Endodermal cell (in vitro differentiated cells): Measurements from ENCODE around the gene CARNS1. TPM values are rescaled to one million over a fixed set of nuclear protein-coding genes. Genes with fewer than 3 reads are reported as not detected.
A peak's percentile ranks its signal among the peaks of the same experiment; 100 is the strongest.

Experiments
- DNase-seq: peaks from one replicate; pipeline ENCODE4 v3.0.0-alpha.2; 2017
- H3K27ac ChIP-seq: 2 replicates; pipeline ENCODE4 v1.5.1; 2013; ENCODE audit warnings: mild to moderate bottlenecking, low read depth, low read length, moderate library complexity
- H3K27me3 ChIP-seq: 2 replicates; pipeline ENCODE4 v1.6.1; 2013; ENCODE audit warnings: mild to moderate bottlenecking, low read length, moderate library complexity; ENCODE audit not compliant: insufficient read depth, control insufficient read depth, poor library complexity, severe bottlenecking
- H3K36me3 ChIP-seq: 2 replicates; pipeline ENCODE4 v1.7.0; 2013; ENCODE audit warnings: mild to moderate bottlenecking, low read length, moderate library complexity; ENCODE audit not compliant: control insufficient read depth, insufficient read depth
- H3K4me1 ChIP-seq: one replicate; pipeline ENCODE4 v1.7.0; 2013; ENCODE audit warnings: low read length; ENCODE audit not compliant: control insufficient read depth, insufficient read depth
- H3K4me3 ChIP-seq: 2 replicates; pipeline ENCODE4 v1.5.1; 2013; ENCODE audit warnings: mild to moderate bottlenecking, low read length, moderate library complexity
- H3K9ac ChIP-seq: 2 replicates; pipeline ENCODE4 v1.6.1; 2013; ENCODE audit warnings: mild to moderate bottlenecking, low read length, moderate library complexity; ENCODE audit not compliant: poor library complexity, severe bottlenecking; ENCODE audit errors: extremely low read depth
- H3K9me3 ChIP-seq: 2 replicates; pipeline ENCODE4 v1.6.1; 2013; ENCODE audit warnings: mild to moderate bottlenecking, low read length, moderate library complexity; ENCODE audit not compliant: control insufficient read depth
- H3K27ac Mint-ChIP-seq: 2 replicates; pipeline ENCODE4 v1.8.0; 2020; ENCODE audit warnings: mixed read lengths
- H3K27me3 Mint-ChIP-seq: 2 replicates; pipeline ENCODE4 v1.8.0; 2021; ENCODE audit warnings: mild to moderate bottlenecking, mixed read lengths; ENCODE audit not compliant: insufficient read depth
- H3K36me3 Mint-ChIP-seq: 2 replicates; pipeline ENCODE4 v1.8.0; 2020; ENCODE audit warnings: low read depth, mixed read lengths
- H3K4me1 Mint-ChIP-seq: 2 replicates; pipeline ENCODE4 v1.8.0; 2020; ENCODE audit warnings: mixed read lengths
- H3K4me3 Mint-ChIP-seq: 2 replicates; pipeline ENCODE4 v1.8.0; 2020; ENCODE audit warnings: mild to moderate bottlenecking, moderate library complexity, mixed read lengths
- H3K9me3 Mint-ChIP-seq: 2 replicates; pipeline ENCODE4 v1.8.0; 2020; ENCODE audit warnings: mild to moderate bottlenecking, mixed read lengths
- WGBS, 2 experiments: methylation state at CpG; one replicate each; pipeline versions ENCODE4 v1.1.5 to v1.1.7; 2013; ENCODE audit warnings: missing lambda C conversion rate in 2 of 2, mixed read lengths in 1 of 2; ENCODE audit not compliant: insufficient coverage in 1 of 2, insufficient read length in 1 of 2; 5-methylcytosine and 5-hydroxymethylcytosine counted together
- total RNA-seq, 2 donors: library from RNA; stranded (reverse); fragmentation: NEBNext Ultra II Directional in 1 of 2; extraction: Animal tissue kit (Norgen Biotek cat#: 25700) in 1 of 2; gene quantifications; 2 replicates in 1 of 2; 3 replicates in 1 of 2; pipeline ENCODE4 v1.2.1, GENCODE V29; 2021
- TF ChIP-seq, protein P1 (sequence below): fragments of 200-600 bp; sonication (generic); conservative IDR thresholded peaks from 2 replicates; pipeline ENCODE4 v1.5.0; 2021; ENCODE audit warnings: antibody characterized with exemption, mild to moderate bottlenecking

CARNS1 gene
- total RNA-seq, 2 donors from 2014 or later: 1.6 to 2.2 TPM

DNA sequence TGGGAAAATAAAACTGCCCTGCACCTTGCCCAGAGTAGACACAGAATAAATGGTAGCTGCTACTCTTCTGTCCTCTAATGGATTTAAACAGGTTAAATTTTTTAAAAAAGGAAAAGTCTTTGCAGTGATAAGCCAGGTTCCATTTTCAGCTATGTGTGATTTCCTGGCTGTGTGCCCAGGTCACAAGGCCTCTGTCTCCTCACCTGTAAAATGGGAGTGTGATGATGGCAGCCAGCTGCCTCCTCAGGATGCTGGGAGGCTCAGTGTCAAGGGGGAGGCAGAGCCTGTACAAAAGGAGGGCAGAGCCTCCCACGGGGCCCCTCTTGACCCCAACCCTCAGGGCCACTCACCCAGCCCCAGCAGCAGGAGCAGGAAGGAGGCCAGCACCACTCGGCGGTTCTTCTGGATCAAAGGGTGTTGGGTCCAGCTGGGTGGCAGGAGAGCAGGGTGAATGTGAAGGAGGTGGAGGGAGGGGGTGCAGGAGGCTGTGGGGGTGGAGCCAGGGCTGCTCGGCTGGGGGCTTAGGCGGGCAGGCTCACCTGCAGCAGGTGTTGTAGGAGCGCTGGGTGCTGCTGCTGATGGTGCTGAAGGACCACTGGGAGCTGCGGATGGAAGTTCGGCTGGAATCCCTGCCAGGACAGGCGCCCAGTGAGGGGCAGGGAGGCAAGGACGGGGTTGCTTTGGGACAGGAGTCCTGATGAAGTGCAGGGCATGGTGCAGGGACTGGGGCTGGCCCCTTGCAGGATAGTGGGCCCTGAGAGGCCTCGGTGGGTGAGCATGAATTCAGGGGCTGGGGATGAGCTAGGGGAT lies 51.7 kb downstream of the CARNS1 start:
- Mint-ChIP-seq H3K4me1 (peaks cover 9% of the 10 kb centered on the region), H3K9me3 (no peaks in the 10 kb centered on the region), H3K27me3 (no peaks in the 10 kb centered on the region), H3K36me3 (peaks cover 4% of the 10 kb centered on the region), H3K27ac (no peak overlapping the region), H3K4me3 (peak overlapping the region; percentile 85)
- no peaks in the 10 kb centered on the region for H3K27me3 ChIP-seq
- no peak overlapping the region for H3K27ac ChIP-seq
- 87 to 90% methylated on average over 5 to 11 of the region's 11 CpGs for WGBS, 2 experiments
- H3K9ac ChIP-seq: no peak overlapping the region
- H3K4me1 ChIP-seq: no peaks in the 10 kb centered on the region
- TF ChIP-seq, protein P1, sequence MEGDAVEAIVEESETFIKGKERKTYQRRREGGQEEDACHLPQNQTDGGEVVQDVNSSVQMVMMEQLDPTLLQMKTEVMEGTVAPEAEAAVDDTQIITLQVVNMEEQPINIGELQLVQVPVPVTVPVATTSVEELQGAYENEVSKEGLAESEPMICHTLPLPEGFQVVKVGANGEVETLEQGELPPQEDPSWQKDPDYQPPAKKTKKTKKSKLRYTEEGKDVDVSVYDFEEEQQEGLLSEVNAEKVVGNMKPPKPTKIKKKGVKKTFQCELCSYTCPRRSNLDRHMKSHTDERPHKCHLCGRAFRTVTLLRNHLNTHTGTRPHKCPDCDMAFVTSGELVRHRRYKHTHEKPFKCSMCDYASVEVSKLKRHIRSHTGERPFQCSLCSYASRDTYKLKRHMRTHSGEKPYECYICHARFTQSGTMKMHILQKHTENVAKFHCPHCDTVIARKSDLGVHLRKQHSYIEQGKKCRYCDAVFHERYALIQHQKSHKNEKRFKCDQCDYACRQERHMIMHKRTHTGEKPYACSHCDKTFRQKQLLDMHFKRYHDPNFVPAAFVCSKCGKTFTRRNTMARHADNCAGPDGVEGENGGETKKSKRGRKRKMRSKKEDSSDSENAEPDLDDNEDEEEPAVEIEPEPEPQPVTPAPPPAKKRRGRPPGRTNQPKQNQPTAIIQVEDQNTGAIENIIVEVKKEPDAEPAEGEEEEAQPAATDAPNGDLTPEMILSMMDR: no peak
- H3K36me3 ChIP-seq: no peaks in the 10 kb centered on the region
- H3K9me3 ChIP-seq: no peaks in the 10 kb centered on the region
- no peak for DNase-seq
- H3K4me3 ChIP-seq: no peak overlapping the region

DNA sequence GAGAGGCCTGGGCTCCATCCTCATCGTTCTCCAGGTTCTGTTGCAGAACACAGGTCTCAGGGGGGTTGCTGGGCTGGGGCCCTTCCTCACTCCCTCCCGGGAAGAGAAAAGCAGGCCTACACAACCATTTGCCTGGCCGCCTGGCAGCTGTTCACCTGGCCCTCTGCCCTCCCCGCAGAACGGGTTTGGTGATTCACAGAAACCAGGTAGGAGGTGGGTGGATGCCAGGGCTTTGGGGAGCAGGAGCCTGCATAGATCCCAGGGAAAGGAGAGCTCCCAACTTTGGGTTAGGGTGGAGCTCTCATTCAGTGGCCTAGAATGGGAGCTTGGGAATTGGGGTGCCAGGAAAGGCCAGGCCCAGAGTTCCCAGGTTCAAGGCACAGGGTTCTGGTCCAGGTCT lies 52.6 kb downstream of the CARNS1 start:
- 82 to 84% methylated on average over 5 of the region's 5 CpGs for WGBS, 2 experiments
- H3K27ac Mint-ChIP-seq: peak overlapping the region; percentile 90

GRCh38 chr11:67468456-67468758 lies 52.9 kb downstream of the CARNS1 start:
- no peaks in the 10 kb centered on the region for H3K27me3 ChIP-seq
- peaks cover 4% of the 10 kb centered on the region for H3K36me3 Mint-ChIP-seq
- peaks cover 9% of the 10 kb centered on the region for H3K4me1 Mint-ChIP-seq
- no peaks in the 10 kb centered on the region for H3K4me1 ChIP-seq
- peak overlapping the region; percentile 44 for H3K9ac ChIP-seq
- H3K4me3 Mint-ChIP-seq: peak overlapping the region; percentile 85
- TF ChIP-seq, protein P1: no peak
- DNase-seq: peak; percentile 71
- WGBS, 2 experiments: 9 to 40% methylated on average over 2 to 6 of the region's 6 CpGs
- no peaks in the 10 kb centered on the region for H3K9me3 Mint-ChIP-seq
- peak overlapping the region; percentile 90 for H3K27ac Mint-ChIP-seq
- peak overlapping the region; percentile 81 for H3K4me3 ChIP-seq
- no peak overlapping the region for H3K27ac ChIP-seq
- no peaks in the 10 kb centered on the region for H3K27me3 Mint-ChIP-seq
- H3K36me3 ChIP-seq: no peaks in the 10 kb centered on the region
- H3K9me3 ChIP-seq: no peaks in the 10 kb centered on the region

More for the DNA sequence above, 52.6 kb downstream of the CARNS1 start:
- H3K4me3 Mint-ChIP-seq: peak overlapping the region; percentile 85
- H3K9me3 Mint-ChIP-seq: no peaks in the 10 kb centered on the region
- H3K9me3 ChIP-seq: no peaks in the 10 kb centered on the region
- H3K4me1 ChIP-seq: no peaks in the 10 kb centered on the region
- H3K27me3 ChIP-seq: no peaks in the 10 kb centered on the region
- H3K9ac ChIP-seq: peak overlapping the region; percentile 44
- H3K27me3 Mint-ChIP-seq: no peaks in the 10 kb centered on the region
- peaks cover 9% of the 10 kb centered on the region for H3K4me1 Mint-ChIP-seq
- DNase-seq: no peak
- peak overlapping the region; percentile 81 for H3K4me3 ChIP-seq
- H3K36me3 ChIP-seq: no peaks in the 10 kb centered on the region
- peaks cover 4% of the 10 kb centered on the region for H3K36me3 Mint-ChIP-seq
- TF ChIP-seq, protein P1: no peak
- no peak overlapping the region for H3K27ac ChIP-seq
